Measurements from ENCODE around the gene ZNF177.

The ZNF177 gene

DNA sequence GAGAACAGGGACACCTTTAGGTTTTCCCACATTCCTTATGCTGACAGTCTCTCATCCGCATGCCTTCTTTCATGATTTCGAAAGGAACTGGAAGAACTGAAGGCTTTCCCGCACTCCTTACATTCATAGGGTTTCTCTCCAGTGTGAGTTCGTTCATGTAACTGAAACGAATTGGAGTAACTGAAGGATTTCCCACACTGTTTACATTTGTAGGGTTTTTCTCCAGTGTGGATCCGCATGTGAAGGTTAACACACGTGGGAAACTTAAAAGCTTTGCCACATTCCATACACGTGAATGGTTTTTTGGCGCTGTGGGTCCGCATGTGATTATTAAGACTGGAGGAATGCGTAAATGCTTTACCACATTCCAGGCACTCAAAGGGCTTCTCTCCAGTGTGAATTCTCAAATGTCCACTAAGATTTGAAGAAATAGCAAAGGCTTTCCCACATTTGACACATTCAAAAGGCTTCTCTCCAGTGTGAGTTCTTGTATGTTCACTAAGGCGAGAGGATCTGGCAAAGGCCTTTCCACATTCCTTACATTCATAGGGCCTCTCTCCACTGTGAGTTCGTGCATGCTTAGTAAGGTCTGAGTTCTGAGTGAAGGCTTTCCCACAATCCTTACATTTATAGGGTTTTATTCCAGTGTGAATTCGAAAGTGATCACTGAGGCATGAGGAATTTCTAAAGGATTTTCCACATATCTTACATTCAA lies 50.6 kb downstream of the ZNF177 start:
- no peak for FAIRE-seq

DNA sequence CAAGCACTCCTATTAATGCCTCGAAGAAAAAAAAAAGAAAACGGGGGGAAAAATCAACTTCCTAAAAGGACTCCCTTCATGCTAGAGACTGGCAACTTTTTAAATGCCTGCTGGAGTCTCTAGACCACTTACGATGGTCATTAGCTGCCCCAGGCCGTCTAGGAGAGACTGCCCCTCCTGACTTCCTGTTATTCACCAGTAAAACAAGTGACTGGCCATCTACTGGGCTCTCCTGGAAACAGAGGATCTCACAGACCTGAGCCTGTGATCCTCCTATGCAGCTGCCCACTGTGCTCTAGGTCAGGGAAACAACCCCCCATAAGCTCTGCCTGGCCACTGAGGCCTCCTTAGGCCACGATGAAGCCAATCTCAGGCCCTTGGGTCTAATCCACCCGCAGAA lies 65.1 kb downstream of the ZNF177 start:
- FAIRE-seq (no peak), DNase-seq (ENCODE audit: extremely low spot score, insufficient read length, low read depth) (no peak)

More for the DNA sequence above, 50.6 kb downstream of the ZNF177 start:
- no peak for DNase-seq (ENCODE audit: extremely low spot score, insufficient read length, low read depth)

DNA sequence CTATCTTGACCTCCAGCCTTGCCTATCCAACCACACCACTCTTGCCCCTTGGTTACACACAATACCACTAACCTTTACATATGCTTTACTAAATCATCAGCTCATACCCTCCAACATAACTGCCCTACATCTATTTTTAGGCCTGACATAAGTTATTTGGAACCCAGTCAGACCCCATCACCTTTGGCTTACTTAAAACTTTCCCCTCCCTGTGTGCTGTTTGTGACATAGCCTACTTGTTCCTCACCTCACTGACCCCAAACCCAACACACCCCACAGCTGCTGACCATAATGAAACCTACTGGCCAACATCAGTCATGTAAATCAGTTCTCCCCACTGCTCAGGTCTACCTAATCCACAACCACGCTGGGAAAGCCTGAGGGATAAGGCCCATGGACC lies 67.6 kb downstream of the ZNF177 start:
- DNase-seq (ENCODE audit: extremely low spot score, insufficient read length, low read depth) (no peak), FAIRE-seq (no peak)

DNA sequence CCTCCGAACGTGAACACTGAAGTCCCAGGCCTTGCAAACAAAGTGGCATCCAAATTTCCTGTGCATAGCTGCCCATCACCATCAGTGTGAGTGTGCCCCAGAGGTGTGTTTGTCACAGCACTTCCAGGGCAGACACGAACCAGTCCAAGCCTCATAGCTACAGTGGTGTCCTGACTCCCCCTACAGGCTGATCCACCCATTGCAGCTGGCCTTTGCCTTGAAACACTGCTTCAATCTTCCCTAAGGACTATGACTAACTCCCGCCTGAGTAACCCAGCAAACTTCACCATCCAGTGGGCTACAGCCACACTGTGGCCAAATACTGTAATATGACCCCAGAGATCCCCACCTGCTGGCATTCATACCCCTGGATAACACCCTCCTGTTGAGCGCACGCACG lies 68.7 kb downstream of the ZNF177 start:
- FAIRE-seq: no peak
- no peak for DNase-seq (ENCODE audit: extremely low spot score, insufficient read length, low read depth)
